GM12872 (cell line): ENCODE results near the gene WNT5A.

ENCODE experiments used
- CTCF ChIP-seq: IDR thresholded peaks from 3 replicates; pipeline ENCODE4 v1.5.1; 2011; ENCODE audit warnings: low read depth, mild to moderate bottlenecking, low read length, moderate library complexity; ENCODE audit not compliant: insufficient read depth

The WNT5A gene

GRCh38 chr3:55427739-55428138 lies 59.4 kb downstream of the WNT5A start:
- no peak for TF ChIP-seq CTCF

- no peak for TF ChIP-seq CTCF
Measured at GRCh38 chr3:55426486-55426885, 60.6 kb downstream of the WNT5A start.

- no peak for TF ChIP-seq CTCF
Measured at GRCh38 chr3:55423782-55424181, 63.3 kb downstream of the WNT5A start.

GRCh38 chr3:55417211-55417610 lies 69.9 kb downstream of the WNT5A start:
- no peak for TF ChIP-seq CTCF

- TF ChIP-seq CTCF, result no peak
Measured at GRCh38 chr3:55416331-55416821, 70.7 kb downstream of the WNT5A start.
